ENCODE data around the gene TRIM66. TPM values are rescaled to one million over a fixed set of nuclear protein-coding genes. Genes with fewer than 3 reads are reported as not detected.

Gene TRIM66
- polyA plus RNA-seq, 3 donors = 0.04 to 12.0 (median 0.47) TPM

- H3K4me1 Mint-ChIP-seq = peaks cover 35% of the 10 kb centered on the region
- intact Hi-C loops (cut with micrococcal nuclease) = no loop called here
- Histone ChIP-seq H3K4me2 (replicated peaks; ENCODE audit: extremely low read depth, low read length, poor library complexity, severe bottlenecking) (no peak overlapping the region), H3K4me1 (ENCODE audit: control insufficient read depth in 1 of 2, insufficient read depth in 2 of 2, low read length in 2 of 2) (peaks cover 33% of the 10 kb centered on the region in 2 donors), H3K9me3 (replicated peaks in 1 of 2; ENCODE audit: control insufficient read depth in 1 of 2, insufficient read depth in 1 of 2, low read length in 2 of 2) (no peaks in the 10 kb centered on the region), H3K36me3 (replicated peaks in 1 of 2; ENCODE audit: control insufficient read depth in 1 of 2, insufficient read depth in 2 of 2, low read length in 2 of 2) (no peaks in the 10 kb centered on the region), H3K79me2 (ENCODE audit: insufficient read depth, low read length) (no peaks in the 10 kb centered on the region), H2AFZ (ENCODE audit: insufficient read depth, low read depth, low read length, poor library complexity, severe bottlenecking) (no peak overlapping the region), H3K4me3 (replicated peaks in 1 of 3; ENCODE audit: low read depth in 2 of 3, low read length in 3 of 3) (no peak overlapping the region), H4K20me1 (ENCODE audit: insufficient read depth, low read length) (no peaks in the 10 kb centered on the region), H3K9ac (ENCODE audit: insufficient read depth, low read length, poor library complexity, severe bottlenecking) (no peak overlapping the region), H3K27me3 (ENCODE audit: control insufficient read depth in 2 of 2, insufficient read depth in 2 of 2, low read length in 2 of 2) (no peaks in the 10 kb centered on the region), H3K27ac (ENCODE audit: low read depth in 1 of 2, low read length in 2 of 2) (no peak overlapping the region)
- H3K4me3 Mint-ChIP-seq = no peak overlapping the region
- H3K27ac Mint-ChIP-seq = peak overlapping the region in 1 of 7 donors; percentile 38
- H3K27me3 Mint-ChIP-seq (ENCODE audit: low read depth in 3 of 3) = peaks cover 0 to 2% (median 0%) of the 10 kb centered on the region in 3 donors
- peaks cover 0 to 5% (median 0%) of the 10 kb centered on the region in 7 donors for H3K9me3 Mint-ChIP-seq
- H3K36me3 Mint-ChIP-seq = no peaks in the 10 kb centered on the region
- WGBS (ENCODE audit: insufficient coverage) = 97% methylated on average over 12 of the region's 14 CpGs
- DNase-seq = no peak
- TF ChIP-seq, protein P1, sequence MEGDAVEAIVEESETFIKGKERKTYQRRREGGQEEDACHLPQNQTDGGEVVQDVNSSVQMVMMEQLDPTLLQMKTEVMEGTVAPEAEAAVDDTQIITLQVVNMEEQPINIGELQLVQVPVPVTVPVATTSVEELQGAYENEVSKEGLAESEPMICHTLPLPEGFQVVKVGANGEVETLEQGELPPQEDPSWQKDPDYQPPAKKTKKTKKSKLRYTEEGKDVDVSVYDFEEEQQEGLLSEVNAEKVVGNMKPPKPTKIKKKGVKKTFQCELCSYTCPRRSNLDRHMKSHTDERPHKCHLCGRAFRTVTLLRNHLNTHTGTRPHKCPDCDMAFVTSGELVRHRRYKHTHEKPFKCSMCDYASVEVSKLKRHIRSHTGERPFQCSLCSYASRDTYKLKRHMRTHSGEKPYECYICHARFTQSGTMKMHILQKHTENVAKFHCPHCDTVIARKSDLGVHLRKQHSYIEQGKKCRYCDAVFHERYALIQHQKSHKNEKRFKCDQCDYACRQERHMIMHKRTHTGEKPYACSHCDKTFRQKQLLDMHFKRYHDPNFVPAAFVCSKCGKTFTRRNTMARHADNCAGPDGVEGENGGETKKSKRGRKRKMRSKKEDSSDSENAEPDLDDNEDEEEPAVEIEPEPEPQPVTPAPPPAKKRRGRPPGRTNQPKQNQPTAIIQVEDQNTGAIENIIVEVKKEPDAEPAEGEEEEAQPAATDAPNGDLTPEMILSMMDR (IDR thresholded peaks at IDR 0.05) = no peak
Observed at GRCh38 chr11:8702598-8702915, 20.1 kb upstream of the TRIM66 start.

DNA sequence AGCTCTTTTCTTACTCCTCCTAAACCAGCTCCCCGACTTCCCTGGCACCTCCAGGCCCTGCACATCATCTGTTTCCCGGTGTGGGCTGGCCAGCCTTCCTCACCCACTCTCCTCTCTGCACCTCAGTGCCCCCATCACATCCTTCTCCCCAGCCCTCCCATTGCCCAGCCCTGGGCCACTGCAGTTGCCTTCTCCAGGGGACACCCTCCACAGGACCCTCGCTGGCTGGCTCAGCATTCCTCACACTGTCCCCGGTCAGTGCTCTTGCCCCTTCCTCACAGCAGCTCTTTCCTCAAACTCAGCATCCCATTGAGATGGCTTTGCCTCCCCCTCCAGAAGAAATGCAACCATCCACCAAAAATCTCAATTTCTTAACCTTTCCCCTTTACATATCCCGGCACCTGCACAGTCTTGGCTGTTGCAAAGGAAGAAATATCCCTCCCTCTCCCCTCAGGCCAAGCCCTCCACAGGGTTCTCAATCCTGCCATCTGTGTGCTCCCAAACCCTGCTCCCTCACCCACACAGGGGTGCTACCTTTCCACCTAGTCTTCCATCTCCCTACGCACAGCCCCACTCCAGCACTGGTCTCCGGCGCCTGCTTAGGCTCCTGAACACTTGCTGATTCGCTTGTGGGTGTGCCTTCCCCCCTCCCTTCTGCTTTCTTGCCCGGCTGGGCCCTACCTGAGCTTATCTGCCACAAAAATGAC is 19.6 kb upstream of the TRIM66 start:
- Histone ChIP-seq H3K27ac (ENCODE audit: low read depth in 1 of 2, low read length in 2 of 2) (no peak overlapping the region), H3K9me3 (replicated peaks in 1 of 2; ENCODE audit: control insufficient read depth in 1 of 2, insufficient read depth in 1 of 2, low read length in 2 of 2) (no peaks in the 10 kb centered on the region), H4K20me1 (ENCODE audit: insufficient read depth, low read length) (no peaks in the 10 kb centered on the region), H3K4me1 (ENCODE audit: control insufficient read depth in 1 of 2, insufficient read depth in 2 of 2, low read length in 2 of 2) (peaks cover 38% of the 10 kb centered on the region in 2 donors), H3K79me2 (ENCODE audit: insufficient read depth, low read length) (no peaks in the 10 kb centered on the region), H2AFZ (ENCODE audit: insufficient read depth, low read depth, low read length, poor library complexity, severe bottlenecking) (no peak overlapping the region), H3K4me2 (replicated peaks; ENCODE audit: extremely low read depth, low read length, poor library complexity, severe bottlenecking) (no peak overlapping the region), H3K36me3 (replicated peaks in 1 of 2; ENCODE audit: control insufficient read depth in 1 of 2, insufficient read depth in 2 of 2, low read length in 2 of 2) (no peaks in the 10 kb centered on the region), H3K27me3 (ENCODE audit: control insufficient read depth in 2 of 2, insufficient read depth in 2 of 2, low read length in 2 of 2) (no peaks in the 10 kb centered on the region), H3K4me3 (replicated peaks in 1 of 3; ENCODE audit: low read depth in 2 of 3, low read length in 3 of 3) (no peak overlapping the region), H3K9ac (ENCODE audit: insufficient read depth, low read length, poor library complexity, severe bottlenecking) (no peak overlapping the region)
- intact Hi-C loops (cut with micrococcal nuclease) = no loop called here
- Mint-ChIP-seq H3K36me3 (no peaks in the 10 kb centered on the region), H3K9me3 (peaks cover 0 to 5% (median 0%) of the 10 kb centered on the region in 7 donors), H3K4me3 (no peak overlapping the region), H3K27ac (peak overlapping the region in 1 of 7 donors; percentile 38), H3K27me3 (ENCODE audit: low read depth in 3 of 3) (peaks cover 0 to 2% (median 0%) of the 10 kb centered on the region in 3 donors), H3K4me1 (peaks cover 40% of the 10 kb centered on the region)
- 92% methylated on average over 6 of the region's 10 CpGs for WGBS (ENCODE audit: insufficient coverage)
- no peak for DNase-seq
- TF ChIP-seq, protein P1 (IDR thresholded peaks at IDR 0.05) = no peak
